Fibroblast of skin of right biceps (primary cell): ENCODE measurements around the gene CXCL13.
A peak's percentile ranks its signal among the peaks of the same experiment; 100 is the strongest.
"Not testable (repeated sequence)": the region's sequence is repeated elsewhere in the genome, so short reads cannot be mapped to it uniquely, and the experiment has no call there.

ENCODE experiments used
- DNase-seq: peaks from one replicate; pipeline ENCODE4 v3.0.0-alpha.2; 2013

Gene CXCL13

DNA sequence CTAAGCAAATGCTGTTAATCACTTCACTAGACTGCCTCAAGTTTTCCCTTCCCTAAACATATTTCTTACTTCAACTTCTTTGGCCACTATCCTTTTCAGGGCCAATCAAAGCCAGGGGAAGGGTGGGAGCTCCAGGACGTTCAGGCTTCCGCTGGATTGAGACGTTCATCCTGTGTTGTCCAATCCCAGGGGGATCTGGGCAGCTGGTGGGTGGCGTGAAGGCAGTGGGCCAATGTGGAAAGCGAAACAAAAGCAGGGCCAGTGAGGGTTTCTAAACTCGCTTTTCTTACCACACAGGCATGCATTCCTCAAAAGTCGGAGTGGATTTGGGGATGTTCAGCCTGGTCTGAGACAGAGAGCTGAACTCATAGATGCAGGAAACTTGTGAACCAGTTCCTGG is 7.6 kb downstream of the CXCL13 start:
- DNase-seq: no peak

DNA sequence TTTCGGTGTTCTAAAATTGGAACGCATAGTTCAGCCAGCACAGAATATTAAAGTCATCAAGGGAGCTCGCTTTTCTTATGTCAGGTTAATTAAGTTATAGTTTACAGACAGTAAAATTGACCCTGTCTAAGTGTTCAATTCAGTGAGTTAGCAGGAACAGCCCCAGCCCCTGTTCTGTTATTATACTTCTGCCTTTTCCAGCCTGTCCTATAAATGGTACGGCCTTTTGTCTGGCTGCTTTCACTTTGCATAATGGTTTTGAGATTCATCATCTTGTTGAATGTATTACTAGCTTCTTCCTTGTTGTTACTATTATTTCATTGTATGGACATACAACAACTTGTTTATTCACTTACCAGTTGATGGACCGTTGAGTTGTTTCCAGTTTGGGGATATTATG is 9.5 kb downstream of the CXCL13 start:
- no peak for DNase-seq

DNA sequence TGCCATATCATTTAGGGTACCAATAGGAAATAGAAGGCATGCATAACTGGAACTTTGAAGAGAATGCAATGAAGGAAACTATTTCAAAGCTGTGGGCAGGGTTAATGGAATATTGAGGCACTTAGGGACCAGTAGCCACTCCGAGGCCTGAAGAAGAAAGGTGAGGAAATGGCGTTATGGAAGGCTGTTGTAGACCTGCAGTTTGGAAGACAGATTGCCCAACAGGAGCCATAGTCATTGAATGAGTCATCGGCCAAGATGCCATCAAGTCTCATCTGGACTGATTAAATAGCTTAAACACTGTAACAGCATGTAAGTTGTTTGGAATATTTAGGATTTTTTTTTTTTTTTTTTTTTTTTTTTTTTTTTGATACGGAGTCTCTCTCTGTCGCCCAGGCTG is 11.6 kb downstream of the CXCL13 start:
- DNase-seq: peak; percentile 47

DNA sequence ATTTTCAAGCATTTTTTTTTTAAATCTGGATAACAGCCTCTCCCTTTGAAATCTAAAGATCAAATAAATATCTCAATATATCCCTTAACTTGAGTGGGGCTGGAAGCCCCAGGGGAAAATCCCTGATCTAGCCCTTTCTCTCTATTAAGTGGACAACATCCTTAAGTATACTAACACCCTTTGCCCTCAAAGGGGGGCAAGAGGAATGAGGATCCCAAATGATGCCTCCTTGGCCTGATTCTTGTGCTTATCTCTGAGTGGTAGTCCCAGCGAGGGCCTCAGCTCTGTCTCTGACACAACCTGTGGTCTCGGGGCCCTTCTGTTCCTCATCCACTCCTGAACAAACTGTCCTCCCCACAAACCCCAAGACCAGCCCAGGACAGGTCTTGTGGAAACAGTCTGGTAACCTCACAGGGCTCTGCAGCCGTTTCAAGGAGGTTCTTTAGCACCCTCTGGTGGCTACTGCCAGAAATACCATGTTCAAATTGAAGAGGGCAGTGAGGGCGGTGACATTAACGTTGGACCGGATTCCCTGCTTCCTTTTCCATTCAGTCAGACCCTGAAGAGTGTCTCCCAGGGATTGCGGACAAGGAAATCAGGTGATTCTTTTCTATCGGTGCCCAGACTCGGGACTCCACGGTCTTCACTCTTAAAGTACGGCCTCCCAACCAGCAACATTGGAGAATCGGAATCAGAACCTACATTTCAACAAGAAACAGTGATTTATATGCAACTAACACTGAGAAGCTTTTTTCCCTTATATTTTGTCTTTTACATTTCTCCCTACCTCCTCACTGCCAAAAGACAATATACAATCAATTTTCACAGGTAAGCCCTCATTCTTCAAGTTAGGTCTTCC is 13.0 kb downstream of the CXCL13 start:
- peak; percentile 62 for DNase-seq

DNA sequence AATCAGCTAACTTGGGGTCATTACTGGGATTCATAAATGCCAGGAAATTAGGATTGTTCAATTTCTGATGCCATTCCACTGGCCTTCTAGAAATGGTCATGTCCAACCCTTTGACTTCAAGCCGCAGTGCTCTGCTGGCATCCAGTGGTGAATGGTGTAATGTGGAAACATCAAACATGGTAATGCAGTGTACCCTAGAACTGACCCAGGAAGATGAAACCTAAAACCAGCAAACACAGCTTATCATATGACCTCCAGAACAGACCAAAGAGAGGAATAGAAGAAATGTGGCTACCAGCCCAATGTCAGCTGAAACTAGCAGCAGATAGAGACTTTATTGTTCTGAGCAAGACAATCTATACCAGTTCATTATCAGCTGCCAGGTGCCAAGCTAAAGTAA is 13.8 kb downstream of the CXCL13 start:
- DNase-seq: no peak

DNA sequence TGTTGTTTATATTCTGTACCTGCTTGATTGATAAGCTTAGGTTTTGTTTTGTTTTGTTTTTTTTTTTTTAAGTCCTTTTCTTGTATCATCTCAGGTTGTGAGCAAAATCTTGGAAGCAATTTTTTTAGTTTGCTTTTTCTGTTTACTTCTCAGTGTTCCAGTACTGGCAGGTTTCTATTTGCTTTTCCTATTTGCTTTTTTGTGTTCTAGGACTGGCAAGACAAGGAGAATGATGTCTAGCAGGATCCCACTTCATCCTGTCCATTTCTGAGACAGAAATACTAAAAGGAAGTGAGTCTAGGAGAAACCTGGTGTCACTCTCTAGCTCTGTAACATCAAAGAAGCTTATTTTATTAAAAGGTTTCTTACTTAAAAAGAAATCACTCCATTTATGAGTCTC is 15.6 kb downstream of the CXCL13 start:
- no peak for DNase-seq

DNA sequence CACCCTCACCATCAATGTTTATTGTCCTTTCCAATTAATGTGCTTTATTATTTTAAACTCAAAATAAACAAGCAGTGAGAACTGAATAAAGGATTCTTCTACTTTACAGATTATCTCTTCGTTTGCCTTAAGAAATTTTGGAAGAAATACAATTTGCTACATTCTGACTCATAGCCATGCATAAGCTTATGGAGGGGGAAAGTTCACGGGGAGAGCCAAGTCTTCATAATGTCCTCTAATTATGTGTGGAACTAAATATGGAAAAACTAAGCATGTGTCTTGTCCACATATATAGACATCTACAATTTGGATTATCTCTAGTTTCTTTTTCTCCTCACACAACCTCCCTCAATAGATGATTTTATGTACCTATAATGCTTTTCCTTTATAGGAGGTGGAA is 17.5 kb downstream of the CXCL13 start:
- DNase-seq: no peak

DNA sequence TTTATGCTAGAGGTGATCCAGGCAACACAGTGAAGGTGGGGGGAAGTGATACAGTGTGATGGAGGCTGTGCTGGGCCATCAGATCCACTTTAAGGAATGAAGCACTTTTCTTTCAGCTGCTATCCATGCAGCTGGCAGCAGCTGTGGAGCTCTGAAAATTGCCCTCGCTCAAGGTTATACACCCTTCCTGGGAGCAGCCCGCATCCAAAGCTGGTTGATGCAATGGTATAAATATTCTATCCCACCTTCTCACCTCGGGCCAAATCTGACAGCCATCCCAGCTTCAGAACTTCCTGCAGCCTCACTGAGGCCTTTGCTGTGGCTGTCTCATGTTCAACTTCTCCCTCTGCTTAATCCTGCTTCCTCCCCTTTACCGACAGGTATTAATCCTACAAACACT is 18.6 kb downstream of the CXCL13 start:
- DNase-seq: no peak

DNA sequence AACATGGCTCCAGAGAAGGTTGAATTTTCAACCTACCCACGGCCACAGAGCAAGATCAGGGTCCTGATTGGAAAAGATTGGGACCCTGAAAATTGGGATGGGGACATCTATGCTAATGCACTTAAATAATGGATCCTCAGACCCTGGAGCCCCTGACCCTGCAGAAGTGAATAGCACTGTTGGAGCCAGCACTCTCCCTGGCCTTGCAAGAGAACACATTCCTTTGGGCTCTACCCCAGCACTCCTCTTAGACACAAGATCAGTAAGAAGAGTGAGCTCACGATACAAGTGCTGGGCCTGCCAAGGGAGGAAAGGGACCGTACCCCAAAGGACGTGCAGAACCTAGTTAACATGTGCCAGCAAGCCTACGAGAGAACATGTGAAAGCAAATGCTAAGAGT is 19.9 kb downstream of the CXCL13 start:
- no peak for DNase-seq

DNA sequence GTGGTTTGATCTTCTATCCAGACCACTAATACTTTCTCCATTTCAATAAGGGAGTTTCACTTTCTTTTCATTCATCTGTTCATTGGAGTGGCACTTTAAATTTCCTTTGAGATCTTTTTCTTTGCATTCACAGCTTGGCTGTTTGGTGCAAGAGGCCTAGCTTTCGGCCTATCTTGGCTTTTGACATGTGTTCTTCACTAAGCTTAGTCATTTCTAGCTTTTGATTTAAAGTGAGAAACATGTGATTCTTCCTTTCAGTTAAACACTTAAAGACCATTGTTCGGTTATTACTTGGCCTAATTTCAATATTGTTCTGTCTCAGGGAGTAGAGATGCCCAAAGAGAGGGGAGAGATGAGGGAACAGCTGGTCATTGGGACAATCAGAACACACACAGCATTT is 24.3 kb downstream of the CXCL13 start:
- no peak for DNase-seq

DNA sequence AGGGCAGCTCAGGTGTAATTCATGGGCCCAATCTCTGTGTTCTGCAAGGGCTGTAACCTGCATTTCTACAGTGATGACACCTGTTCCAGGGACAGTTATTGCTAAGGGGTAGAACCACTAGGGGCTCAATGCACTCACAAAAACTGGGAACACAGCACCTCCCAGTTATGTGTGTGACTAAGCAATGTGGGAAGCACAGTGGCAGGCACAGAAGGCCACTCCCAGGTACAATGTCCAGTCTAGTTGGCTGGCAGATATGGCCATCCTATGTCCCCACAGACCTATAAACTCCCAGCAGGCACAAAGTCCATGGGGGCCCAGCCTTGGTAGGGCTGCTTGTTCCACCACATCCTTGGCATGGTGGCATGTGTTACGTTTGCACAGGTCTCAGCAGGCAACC is 25.7 kb downstream of the CXCL13 start:
- no peak for DNase-seq

DNA sequence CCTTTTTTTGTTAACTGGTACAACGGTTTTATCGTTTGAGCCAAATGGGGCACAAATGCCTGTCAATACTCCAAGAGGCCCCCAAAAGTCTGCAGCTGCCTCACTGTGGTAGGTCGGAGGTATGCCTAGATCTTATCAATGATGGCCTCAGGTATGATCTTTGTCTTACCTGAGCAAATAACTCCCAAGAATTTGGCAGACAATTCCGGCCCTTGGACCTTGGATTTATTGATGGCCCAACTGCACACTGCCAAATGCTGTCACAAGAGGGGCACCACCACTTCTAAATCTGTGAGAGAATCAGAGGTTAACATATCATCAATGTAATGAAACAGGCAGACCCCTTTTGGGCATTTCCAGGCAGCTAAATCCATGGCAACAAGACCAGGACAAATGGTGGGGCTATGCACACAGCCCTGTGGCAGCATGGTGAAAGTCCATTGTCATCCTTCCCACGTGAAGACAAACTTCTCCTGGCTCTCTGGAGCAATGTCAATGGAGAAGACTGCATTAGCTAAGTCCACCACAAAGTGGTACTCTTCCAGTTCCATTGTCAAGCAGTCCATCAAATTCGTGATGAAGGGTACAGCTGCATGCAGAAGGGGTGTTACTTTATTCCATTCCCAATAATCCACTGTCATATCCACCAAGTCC is 28.6 kb downstream of the CXCL13 start:
- no peak for DNase-seq

DNA sequence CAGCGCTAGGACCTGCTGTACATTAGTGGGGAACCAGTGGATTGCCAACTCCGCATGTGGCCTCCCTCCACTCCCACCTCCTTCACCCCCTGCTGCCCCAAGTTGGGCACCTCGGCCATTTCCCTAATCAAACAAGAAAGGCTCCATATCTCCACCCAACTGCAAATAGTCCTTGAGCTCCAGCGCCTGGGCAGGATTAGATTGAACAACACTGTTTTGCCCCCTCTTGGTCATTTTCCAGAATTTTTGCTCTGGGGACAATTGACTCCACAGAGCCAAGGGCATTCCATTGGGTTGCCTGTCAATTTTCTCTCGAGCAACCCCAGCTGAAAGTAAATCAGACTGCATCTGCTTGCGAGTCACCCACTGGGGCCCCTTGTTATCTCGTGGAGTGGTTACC is 29.6 kb downstream of the CXCL13 start:
- no peak for DNase-seq

DNA sequence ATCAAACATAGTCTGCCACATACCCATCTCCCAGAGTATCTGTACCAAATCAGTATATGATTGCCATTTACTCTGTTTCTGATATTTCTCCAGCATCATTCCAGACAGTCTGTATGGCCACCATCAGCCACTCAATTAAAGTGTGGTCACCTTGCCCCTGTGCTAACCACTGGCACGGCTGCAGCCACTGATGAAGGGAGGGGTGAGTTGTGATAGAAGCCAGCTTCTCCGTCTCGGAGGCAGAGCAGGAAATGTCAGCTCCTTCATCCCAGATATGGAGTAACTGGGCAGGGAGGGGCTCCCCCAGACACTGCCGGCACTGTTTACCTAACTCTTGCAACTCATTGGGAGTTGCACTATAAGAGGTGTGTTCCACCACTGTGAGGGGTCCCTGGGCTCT is 30.3 kb downstream of the CXCL13 start:
- DNase-seq: no peak

DNA sequence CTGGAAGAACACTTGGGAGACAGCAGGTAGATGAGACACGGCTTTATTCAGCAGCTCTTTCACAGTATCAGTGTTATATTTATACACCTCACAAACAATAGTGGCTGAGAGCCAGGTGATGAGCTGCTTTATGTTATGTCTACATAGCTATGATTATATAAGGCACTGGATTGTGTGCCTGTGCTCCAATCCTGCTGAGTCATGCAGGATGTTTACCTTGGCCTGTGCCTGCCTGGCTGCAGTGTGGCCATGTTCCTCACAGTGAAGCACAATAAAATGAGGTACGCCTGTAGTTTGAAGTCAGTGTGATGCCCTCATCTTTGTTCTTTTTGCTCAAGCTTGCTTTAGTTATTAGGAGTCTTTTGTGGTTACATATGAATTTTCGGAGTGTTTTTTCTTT is 31.3 kb downstream of the CXCL13 start:
- DNase-seq: peak; percentile 86

DNA sequence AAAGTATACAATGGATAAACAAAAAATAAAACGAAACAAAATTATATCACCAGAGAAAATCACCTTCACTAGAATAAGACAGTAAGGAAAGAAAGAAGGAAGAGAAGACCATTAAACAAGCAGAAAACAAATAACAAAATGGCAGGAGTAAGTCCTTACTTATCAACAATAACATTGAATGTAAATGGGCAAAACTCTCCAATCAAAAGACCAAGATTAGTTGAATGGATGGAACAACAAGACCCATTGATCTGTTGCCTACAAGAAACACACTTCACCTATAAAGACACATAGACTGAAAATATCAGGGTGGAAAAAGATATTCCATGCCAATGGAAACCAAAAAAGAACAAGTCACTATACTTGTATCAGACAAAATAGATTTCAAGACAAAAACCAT is 38.4 kb downstream of the CXCL13 start:
- DNase-seq: not testable (repeated sequence)

DNA sequence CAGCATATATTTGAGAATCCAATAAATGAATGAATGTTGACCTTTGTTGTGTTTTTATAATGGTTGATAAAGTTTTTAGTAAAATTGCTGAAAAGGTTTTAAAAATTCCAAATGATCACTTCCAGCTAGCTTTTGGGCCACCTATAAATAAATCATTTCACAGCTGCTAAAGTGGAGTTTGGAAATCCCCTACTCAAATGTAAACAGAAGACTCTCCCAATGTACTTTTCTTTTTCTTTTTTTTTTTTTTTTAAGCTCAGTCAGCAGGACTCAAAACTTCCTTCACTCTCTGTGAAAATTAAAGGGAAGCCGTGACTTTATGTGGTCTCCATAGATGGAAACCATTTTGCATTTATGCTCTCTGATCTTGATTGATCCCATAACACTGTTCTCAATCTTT is 45.2 kb downstream of the CXCL13 start:
- DNase-seq: no peak

DNA sequence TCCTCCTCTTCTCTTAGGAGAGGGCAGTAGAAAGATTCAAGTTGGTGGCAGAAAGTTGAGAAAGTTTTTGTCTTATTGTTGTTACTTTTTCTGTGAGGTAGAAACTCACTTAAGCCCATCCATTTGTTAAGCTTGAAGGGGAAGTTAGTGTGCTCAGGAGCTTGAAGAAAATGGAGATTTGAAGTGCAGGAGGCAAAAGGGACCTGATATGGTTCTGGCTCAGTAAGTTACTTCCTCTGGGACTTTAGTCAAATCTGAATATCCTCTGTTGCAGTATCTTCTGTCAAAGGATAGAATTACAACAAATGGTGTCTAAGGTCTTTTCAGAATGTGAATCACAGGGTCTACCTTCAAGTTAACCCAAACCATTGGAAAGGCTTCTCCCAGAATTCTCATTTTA is 46.2 kb downstream of the CXCL13 start:
- no peak for DNase-seq

DNA sequence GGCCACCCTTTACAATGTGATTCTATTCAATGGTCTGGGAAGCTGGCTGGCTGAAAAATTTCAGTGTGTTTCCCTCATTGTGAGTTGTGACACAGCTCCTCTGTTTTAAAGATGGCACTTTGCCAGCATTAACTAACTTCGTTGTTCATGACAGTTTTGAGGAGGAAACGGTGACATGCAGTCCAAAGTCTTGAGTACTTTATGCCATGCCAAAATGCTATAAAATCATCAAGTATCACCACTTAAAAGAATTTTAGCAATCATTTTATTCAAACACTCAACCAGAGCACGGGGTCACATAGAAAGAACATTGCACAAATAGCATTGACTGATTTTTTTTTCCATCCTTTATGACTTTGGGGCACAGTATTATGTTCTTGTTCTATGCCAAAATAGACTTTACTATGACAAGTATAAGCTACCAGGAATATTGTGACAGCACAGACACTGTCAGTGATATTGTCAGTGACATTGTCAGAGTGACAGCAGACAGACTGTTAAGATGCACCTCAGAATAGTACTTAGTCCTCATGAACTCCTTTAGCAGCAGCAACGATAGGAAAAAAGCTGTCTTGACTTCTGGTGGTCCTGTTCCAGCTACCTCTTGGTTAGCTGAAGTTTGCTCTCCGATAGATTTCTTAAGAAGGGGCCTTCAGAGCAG is 46.7 kb downstream of the CXCL13 start:
- no peak for DNase-seq

DNA sequence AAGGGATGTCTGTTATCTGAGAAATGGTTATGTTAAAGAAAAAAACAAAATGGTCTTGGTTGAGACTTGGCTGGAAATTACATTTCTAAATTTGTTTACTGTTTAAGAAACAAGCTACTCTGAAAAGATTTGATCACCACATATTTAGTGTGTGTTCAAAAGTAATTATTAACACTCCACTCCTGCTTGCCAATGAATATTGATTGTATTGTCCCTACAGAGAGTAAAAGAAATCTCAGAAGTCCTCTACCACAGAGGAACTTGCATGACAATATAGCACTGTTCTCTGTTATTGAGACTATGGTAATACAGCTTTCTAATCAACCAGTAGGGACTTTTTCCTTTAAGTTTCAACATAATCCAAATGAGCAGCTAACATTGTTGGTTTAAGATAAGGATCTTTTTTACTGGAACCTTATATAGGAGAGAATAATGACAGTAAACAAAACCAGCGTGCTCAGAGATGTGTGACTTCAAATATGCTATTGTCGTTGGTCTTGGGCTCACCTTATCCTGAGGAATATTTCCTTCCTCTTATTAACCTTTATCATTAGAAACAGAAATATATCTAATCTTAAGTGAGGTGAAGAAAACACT is 47.6 kb downstream of the CXCL13 start:
- DNase-seq: no peak

DNA sequence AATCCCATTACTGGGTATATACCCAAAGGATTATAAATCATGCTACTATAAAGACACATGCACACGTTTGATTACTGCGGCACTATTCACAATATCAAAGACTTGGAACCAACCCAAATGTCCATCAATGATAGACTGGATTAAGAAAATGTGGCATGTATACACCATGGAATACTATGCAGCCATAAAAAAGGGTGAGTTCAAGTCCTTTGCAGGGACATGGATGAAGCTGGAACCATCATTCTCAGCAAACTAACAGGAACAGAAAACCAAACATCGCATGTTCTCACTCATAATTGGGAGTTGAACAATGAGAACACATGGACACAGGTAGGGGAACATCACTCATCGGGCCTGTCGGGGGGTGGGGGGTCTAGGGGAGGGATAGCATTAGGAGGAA is 54.7 kb downstream of the CXCL13 start:
- DNase-seq: not testable (repeated sequence)
